NB4 (cell line): ENCODE data around the gene TUBB8.
"Not testable (repeated sequence)": the region's sequence is repeated elsewhere in the genome, so short reads cannot be mapped to it uniquely, and the experiment has no call there.

Experiments
- POLR2A ChIP-seq: IDR thresholded peaks from 2 replicates; pipeline ENCODE4 v1.6.1; 2011; ENCODE audit warnings: mild to moderate bottlenecking; ENCODE audit not compliant: insufficient read length; ENCODE audit errors: extremely low read depth
- TF ChIP-seq, protein P1 (sequence below): IDR thresholded peaks from one replicate; pipeline ENCODE4 v1.5.1; 2012; ENCODE audit warnings: low read depth, low read length
- TF ChIP-seq, protein P2 (sequence below): IDR thresholded peaks from 2 replicates; pipeline ENCODE4 v1.6.1; 2011; ENCODE audit warnings: low read depth, low read length

DNA sequence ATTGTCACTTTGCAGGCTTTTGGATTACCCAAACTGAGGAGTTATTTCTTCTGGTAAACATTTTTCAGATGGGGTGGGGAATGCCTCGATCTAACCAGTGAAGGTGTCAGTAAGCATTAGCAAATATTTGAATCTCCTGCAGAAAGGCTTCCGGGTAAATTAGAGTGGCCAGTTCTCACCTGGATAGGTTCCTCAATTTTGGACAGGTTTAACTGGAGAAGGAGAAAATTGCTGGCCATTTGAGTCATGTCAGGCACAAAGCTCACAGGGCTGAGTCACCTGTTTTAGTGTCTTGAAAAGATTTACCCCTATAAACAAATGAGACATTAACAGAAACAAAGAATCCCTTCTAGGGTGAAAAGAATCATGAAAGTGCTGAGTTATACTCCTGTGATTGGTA, 830 bp upstream of the TUBB8 start:
- TF ChIP-seq POLR2A = not testable (repeated sequence)
- TF ChIP-seq, protein P1, sequence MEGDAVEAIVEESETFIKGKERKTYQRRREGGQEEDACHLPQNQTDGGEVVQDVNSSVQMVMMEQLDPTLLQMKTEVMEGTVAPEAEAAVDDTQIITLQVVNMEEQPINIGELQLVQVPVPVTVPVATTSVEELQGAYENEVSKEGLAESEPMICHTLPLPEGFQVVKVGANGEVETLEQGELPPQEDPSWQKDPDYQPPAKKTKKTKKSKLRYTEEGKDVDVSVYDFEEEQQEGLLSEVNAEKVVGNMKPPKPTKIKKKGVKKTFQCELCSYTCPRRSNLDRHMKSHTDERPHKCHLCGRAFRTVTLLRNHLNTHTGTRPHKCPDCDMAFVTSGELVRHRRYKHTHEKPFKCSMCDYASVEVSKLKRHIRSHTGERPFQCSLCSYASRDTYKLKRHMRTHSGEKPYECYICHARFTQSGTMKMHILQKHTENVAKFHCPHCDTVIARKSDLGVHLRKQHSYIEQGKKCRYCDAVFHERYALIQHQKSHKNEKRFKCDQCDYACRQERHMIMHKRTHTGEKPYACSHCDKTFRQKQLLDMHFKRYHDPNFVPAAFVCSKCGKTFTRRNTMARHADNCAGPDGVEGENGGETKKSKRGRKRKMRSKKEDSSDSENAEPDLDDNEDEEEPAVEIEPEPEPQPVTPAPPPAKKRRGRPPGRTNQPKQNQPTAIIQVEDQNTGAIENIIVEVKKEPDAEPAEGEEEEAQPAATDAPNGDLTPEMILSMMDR = not testable (repeated sequence)
- TF ChIP-seq, protein P2, sequence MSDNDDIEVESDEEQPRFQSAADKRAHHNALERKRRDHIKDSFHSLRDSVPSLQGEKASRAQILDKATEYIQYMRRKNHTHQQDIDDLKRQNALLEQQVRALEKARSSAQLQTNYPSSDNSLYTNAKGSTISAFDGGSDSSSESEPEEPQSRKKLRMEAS = not testable (repeated sequence)
